HG02678 (cell line): ENCODE results near the gene TFAP2B.

Experiments
- ATAC-seq: cut with Tn5 transposase; IDR thresholded peaks from one replicate; pipeline ENCODE4 v1.9.1; 2021; ENCODE audit warnings: mild to moderate bottlenecking, moderate library complexity; ENCODE audit not compliant: unreplicated experiment

TFAP2B gene

GRCh38 chr6:50846144-50846851 lies 27.6 kb downstream of the TFAP2B start:
- ATAC-seq, result no peak

GRCh38 chr6:50846852-50847155 lies 28.1 kb downstream of the TFAP2B start:
- no peak for ATAC-seq

GRCh38 chr6:50847890-50848594 lies 29.4 kb downstream of the TFAP2B start:
- no peak for ATAC-seq

- no peak for ATAC-seq
These were observed 30.5 kb downstream of the TFAP2B start for GRCh38 chr6:50848989-50849795.

- no peak for ATAC-seq
These were observed 31.1 kb downstream of the TFAP2B start for GRCh38 chr6:50849796-50850180.

- no peak for ATAC-seq
These were observed 31.8 kb downstream of the TFAP2B start for GRCh38 chr6:50850223-50851048.

- ATAC-seq, result no peak
These were observed 32.6 kb downstream of the TFAP2B start for GRCh38 chr6:50851049-50851845.

- no peak for ATAC-seq
These were observed 35.3 kb downstream of the TFAP2B start for GRCh38 chr6:50853939-50854338.

GRCh38 chr6:50861692-50862091 lies 43.0 kb downstream of the TFAP2B start:
- ATAC-seq, result no peak

- no peak for ATAC-seq
These were observed 43.5 kb downstream of the TFAP2B start for GRCh38 chr6:50862176-50862575.

- no peak for ATAC-seq
These were observed 45.9 kb downstream of the TFAP2B start for GRCh38 chr6:50864601-50865000.

- no peak for ATAC-seq
These were observed 49.8 kb downstream of the TFAP2B start for GRCh38 chr6:50868466-50868865.

- ATAC-seq, result no peak
These were observed 54.5 kb downstream of the TFAP2B start for GRCh38 chr6:50873167-50873566.

GRCh38 chr6:50884364-50884763 lies 65.7 kb downstream of the TFAP2B start:
- no peak for ATAC-seq

- ATAC-seq, result no peak
These were observed 68.4 kb downstream of the TFAP2B start for GRCh38 chr6:50887112-50887511.

- ATAC-seq, result no peak
These were observed 70.8 kb downstream of the TFAP2B start for GRCh38 chr6:50889497-50889896.

GRCh38 chr6:50889935-50890334 lies 71.3 kb downstream of the TFAP2B start:
- no peak for ATAC-seq

- no peak for ATAC-seq
These were observed 71.9 kb downstream of the TFAP2B start for GRCh38 chr6:50890579-50890978.

- no peak for ATAC-seq
These were observed 72.6 kb downstream of the TFAP2B start for GRCh38 chr6:50891290-50891689.
